HFF-Myc (cell line): Measurements from ENCODE around the gene RBM8A.

Experiments
- DNase-seq: peaks from one replicate; pipeline ENCODE4 v3.0.0-alpha.2; 2011; ENCODE audit warnings: low read depth; ENCODE audit errors: extremely low read depth
- H3K4me3 ChIP-seq: replicated peaks from 2 replicates; pipeline ENCODE4 v1.5.1; 2011; ENCODE audit warnings: low read depth, mild to moderate bottlenecking, control low read depth, low read length
- TF ChIP-seq, protein P1 (sequence below): IDR thresholded peaks from 2 replicates; pipeline ENCODE4 v1.5.1; 2012; ENCODE audit warnings: mild to moderate bottlenecking, low read depth, low read length, control low read depth; ENCODE audit errors: missing control alignments

The RBM8A gene

DNA sequence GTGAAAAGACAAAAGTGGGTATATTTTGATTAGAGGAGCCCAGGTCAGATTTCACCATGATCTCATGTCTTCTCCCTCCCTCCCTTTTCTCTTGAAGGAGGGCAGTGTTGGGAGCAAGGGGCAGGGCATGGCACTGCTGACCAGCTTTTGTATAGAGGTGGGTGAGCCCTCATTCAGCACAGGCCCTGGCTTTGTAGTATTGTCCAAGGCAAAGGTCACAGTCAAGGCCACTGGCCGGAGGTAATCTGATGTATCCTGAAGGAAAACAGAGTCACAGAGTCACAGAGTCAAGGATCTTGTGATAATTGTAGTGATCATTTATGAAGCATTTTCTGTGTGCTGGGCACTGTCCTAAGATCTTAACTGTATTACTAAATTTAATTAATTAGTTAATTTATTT is 29.3 kb downstream of the RBM8A start:
- no peak for DNase-seq
- TF ChIP-seq, protein P1, sequence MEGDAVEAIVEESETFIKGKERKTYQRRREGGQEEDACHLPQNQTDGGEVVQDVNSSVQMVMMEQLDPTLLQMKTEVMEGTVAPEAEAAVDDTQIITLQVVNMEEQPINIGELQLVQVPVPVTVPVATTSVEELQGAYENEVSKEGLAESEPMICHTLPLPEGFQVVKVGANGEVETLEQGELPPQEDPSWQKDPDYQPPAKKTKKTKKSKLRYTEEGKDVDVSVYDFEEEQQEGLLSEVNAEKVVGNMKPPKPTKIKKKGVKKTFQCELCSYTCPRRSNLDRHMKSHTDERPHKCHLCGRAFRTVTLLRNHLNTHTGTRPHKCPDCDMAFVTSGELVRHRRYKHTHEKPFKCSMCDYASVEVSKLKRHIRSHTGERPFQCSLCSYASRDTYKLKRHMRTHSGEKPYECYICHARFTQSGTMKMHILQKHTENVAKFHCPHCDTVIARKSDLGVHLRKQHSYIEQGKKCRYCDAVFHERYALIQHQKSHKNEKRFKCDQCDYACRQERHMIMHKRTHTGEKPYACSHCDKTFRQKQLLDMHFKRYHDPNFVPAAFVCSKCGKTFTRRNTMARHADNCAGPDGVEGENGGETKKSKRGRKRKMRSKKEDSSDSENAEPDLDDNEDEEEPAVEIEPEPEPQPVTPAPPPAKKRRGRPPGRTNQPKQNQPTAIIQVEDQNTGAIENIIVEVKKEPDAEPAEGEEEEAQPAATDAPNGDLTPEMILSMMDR: no peak
- no peak overlapping the region for H3K4me3 ChIP-seq

DNA sequence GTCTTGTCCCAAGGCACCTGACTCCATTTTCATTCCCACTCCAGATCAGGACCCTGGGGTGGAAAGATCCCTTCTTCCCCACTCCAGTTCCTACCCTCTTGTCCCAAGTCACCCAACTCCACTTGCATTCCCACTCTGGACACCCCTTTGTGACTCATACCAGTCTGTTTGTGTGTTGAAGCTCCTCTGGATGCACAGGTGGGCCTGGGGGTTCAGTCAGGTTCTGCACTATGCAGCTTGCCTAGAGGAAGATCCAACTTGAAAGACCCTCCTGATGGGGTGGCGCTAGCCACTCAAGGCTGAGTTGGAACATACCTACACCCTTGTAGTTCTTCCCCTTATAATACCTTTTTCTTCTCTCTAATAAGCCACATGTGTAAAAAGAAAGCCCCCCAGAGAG is 31.8 kb downstream of the RBM8A start:
- TF ChIP-seq, protein P1: no peak
- DNase-seq: no peak
- H3K4me3 ChIP-seq: no peak overlapping the region

DNA sequence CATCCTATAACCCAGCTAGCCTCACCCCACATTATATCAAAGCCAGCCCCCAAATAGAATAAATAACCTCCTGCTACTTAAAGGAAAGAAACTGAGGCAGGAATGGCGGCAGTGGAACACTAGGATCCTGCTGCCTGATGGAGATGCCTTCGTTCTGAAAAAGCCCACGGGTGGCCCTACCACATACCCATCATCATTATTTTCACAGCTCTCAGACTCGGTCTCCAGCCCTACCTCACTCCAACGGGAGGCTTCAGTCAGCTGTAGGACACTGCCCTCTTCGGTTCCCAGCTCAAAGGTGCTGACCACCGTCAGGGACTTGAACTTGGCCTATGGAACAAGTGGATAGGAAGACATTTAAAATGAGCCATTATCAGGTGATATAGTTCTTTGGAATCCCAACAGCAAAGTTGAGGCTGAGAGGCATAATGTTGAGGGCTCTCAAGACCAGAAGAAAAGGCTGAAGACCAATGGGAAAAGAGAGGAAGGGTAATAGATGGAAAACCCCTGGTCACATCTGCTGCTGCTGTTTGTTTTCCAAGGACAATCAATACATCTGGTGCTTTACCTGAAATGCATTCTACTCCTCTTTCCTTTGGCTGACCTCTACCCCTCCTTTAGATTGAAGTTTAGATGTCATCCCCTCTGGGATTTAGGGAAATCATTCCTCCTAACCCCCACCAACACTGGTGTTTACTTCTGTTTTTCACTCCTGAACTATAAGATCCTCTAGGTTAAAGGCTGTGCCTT is 33.8 kb downstream of the RBM8A start:
- TF ChIP-seq, protein P1: no peak
- DNase-seq: no peak
- H3K4me3 ChIP-seq: no peak overlapping the region

DNA sequence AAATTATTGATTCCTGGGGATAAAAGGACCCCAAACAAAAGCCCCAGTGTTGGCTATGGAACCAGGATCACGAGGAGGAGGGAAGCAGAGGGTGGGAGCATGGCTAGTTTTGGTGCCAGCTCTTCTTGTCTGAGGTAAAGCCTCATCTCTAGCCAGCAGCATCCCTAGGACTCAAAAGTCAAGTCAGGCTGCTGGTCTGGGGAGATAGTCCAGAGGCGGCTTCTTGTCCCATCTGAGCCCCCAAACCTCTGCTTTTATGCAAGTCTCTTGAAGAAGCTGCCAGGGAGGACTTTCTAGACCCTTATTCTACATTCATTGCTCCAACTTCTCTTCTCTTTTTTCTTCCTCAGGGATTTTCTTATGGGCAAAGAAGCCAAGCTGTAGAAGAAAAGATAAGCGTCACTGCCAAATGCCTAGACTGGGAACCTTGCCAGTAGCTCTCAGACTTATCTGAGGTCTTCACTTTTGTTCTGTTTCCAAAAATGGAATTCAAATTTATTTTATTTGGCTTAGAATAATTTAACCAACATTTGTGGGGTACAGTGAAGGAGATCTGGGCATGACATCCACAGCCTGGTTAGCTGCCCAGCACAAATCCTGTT is 34.7 kb downstream of the RBM8A start:
- no peak for DNase-seq
- TF ChIP-seq, protein P1: no peak
- no peak overlapping the region for H3K4me3 ChIP-seq

DNA sequence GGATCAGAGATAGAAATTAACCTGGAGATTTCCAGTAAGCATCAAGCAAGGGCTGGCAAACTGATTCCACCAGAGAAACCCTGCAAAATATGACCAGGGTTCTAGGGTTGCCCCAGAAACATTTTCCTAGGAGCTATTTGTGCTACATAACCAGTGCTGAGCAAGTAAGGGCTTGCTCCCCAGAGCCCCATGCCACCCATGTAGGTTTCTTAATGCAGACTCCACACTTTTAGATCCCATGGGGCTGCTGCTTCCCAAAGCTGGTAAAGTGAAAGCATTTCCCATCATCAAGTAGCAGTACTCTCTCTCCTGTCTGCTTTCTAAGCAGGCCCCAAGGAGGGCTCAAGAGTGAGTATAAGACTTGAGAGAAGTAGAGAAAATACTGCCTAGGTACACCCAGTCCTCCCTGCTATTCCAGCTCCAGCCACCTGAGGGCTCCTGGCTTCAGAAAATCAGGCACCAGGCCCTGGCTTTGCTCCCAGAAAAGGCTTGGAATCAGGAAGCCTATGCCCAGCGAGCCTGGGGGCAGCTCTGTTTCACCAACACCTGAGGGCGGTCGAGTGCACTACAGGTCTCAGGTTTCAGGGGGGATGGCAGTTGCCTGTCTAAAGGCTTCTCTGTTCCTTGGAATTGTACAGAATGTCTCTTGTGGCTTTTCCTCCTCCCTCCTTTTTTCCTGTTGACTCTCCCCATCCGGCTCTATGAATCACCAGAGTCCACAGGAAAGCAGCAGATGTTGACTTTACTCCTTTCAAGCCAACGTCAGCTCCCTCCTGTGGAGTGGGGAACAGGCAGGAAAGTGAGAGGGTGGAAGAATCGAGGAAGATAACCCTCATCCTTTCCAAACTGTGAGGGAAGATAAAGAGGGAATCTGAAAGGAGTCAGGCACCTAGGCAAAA is 35.4 kb downstream of the RBM8A start:
- no peak overlapping the region for H3K4me3 ChIP-seq
- peak; percentile 99 for DNase-seq
- TF ChIP-seq, protein P1: peak; percentile 96

DNA sequence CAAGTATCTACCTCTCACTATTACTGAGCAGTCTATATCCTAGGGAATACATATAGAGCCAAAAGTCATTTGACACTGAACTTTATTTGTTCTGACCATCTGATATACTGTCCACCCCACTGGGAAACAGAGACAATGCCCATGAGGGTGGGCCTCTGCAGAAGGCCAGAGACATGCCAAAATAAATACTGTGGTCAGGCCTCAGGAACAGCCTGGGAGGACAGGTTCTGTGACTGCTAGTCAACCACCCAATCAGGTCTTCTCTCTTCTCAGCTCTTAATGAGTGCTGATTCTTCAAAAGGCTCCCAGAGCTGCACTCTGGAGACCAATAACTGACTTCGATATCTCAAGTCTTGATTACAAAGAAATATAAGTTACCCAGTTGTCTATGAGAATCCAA is 36.1 kb downstream of the RBM8A start:
- no peak for DNase-seq
- no peak overlapping the region for H3K4me3 ChIP-seq
- TF ChIP-seq, protein P1: no peak
